Right renal pelvis (tissue), 4 donors: ENCODE results near the gene ATF6B. TPM values are rescaled to one million over a fixed set of nuclear protein-coding genes. Genes with fewer than 3 reads are reported as not detected.

Source experiments
- DNase-seq, 4 donors: peaks; one replicate each; pipeline ENCODE4 v3.0.0-alpha.2; 2013; ENCODE audit warnings: low read depth in 4 of 4, low spot score in 3 of 4, missing footprints in 1 of 4
- polyA plus RNA-seq, 4 donors: library from polyadenylated mRNA; unstranded; fragments of 120-200 nt; gene quantifications; one replicate each; pipeline ENCODE4 v1.2.1, GENCODE V29; 2013; ENCODE audit not compliant: insufficient read length in 4 of 4

The ATF6B gene
- polyA plus RNA-seq = 100 to 1,000 TPM in 3 of 4 donors, 10 to 100 TPM in 1; 98.3 to 104 (median 101) TPM

- DNase-seq = peak; percentile 90 to 98 (median 98)
These were observed at the start of gene ATF6B for GRCh38 chr6:32127717-32128592. TSS of gene ATF6B (minus strand) at chr6:32128246. CDS start at chr6:32128207, 39 bp downstream.

- no peak for DNase-seq
These were observed 49.2 kb upstream of the ATF6B start for GRCh38 chr6:32177183-32177787.

DNA sequence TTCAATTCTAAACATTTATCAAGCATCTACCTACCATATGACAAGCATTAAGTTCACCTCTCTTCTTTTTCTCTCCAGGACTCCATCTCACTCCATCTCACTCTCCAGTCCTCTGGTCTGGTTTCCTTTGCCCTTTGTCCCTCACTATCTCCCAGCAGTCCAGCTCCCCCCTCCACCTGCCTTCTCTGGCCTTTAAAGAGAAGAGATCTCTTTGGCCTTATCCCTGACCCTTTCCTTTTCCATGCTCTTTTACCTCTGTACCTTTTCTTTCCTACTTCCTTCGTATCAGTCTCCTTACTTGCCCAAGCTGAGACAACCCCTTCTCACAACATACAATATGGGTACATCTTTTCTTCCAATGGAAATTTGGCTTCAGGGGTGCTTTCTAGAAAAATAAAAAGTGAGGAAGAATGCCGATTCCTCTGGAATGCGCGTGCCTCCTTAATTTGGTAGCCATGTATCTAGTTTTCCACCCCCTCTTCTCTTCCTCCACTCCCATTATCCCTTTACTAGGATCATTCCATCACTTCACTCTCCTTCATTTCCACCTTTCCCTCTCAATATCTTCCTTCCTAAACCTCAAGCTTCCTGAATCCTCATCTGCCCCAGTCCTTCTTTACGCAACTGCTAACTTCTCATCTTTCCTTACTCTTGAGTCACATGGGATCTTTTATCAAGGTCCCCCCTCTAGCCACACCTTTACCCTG, 48.6 kb upstream of the ATF6B start:
- DNase-seq = no peak

DNA sequence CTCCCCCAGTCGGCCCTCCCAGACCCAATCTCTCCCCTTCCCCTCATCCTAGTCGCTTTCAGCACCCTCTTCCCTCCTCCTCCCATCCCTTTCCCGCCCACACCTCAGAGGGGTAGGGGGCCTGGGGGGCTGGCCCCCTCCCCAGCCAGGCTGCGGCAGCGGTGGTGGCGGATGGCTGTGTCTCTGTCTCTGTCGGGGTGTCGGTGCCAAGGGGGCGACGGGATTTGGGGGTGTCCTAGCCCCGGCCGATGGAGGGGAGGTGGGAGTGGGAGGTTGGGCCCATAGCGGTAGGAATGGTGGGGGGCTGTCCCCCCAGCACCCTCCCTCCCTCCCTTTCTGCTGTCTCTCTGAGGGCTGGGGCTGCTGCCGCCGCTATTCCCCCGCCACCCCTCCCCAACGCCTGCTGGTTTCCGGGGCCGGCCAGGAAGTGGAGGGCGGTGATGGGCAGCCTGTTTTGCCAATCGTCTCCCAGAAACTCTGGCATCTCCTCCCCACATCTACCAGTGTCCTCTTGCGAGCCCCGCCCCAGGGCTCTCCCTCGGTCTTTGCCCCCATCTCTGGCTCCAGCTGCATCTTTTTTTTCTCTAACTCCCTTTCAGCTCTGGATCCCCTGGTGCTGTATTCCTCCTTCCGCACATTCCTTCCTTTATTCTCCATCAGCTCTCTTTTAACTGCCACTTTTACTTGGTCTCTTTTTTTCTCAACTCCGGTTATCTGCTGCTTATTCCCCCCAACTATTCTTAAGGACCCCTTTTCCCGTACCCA, 47.8 kb upstream of the ATF6B start, which contains the start of gene AGPAT1:
Gene AGPAT1, minus strand, starts transcription at position 374 of the 765 bp plus-strand sequence. CDS start 4,588 bp downstream, outside the sequence.
- DNase-seq = peak in 3 of 4 donors; percentile 95 to 96 (median 96)

- no peak for DNase-seq
These were observed 47.3 kb upstream of the ATF6B start for GRCh38 chr6:32175322-32175710.

GRCh38 chr6:32174416-32174815, 46.4 kb upstream of the ATF6B start:
- no peak for DNase-seq

- DNase-seq = no peak
These were observed 45.1 kb upstream of the ATF6B start for GRCh38 chr6:32173051-32173727.

- no peak for DNase-seq
These were observed 43.2 kb upstream of the ATF6B start for GRCh38 chr6:32171234-32171633.

- no peak for DNase-seq
These were observed 42.2 kb upstream of the ATF6B start for GRCh38 chr6:32170294-32170693.

DNA sequence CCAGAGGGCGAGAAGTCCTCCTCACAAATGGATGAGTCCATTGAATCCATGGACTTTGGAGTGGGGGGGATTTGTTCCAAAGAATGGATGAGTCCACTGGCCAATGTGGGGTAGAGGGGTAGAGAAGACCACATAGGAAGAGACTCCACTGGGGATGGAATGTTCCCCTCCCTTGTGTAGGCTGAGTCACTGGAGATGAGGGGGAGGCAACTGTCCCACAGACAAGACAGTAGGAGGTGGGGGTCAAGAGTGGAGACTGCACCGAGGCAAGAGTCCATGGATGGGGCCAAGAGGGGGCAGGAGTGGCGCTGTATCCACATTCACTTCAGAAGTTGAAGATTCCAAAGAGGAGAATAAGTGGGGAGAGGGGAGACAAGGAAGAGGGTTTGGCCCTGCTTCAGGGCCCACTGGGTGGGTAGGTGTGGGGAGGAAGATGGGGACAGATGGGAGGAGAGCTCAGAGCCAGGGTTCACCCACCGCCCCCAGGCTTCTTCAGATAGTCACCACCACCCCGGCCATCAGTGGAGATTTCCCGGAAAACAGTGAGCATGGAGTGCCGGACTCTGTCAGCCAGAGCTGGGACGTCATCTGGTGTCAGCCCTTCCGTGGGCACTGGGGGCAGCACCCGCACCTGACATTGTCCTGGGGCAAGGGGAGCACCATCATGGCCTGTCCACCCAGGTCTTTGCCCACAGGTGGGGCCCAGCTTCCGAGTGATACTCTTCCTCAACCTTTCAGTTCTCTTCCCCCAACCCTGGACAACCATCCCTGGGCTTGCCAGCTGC, 41.0 kb upstream of the ATF6B start:
- no peak for DNase-seq

DNA sequence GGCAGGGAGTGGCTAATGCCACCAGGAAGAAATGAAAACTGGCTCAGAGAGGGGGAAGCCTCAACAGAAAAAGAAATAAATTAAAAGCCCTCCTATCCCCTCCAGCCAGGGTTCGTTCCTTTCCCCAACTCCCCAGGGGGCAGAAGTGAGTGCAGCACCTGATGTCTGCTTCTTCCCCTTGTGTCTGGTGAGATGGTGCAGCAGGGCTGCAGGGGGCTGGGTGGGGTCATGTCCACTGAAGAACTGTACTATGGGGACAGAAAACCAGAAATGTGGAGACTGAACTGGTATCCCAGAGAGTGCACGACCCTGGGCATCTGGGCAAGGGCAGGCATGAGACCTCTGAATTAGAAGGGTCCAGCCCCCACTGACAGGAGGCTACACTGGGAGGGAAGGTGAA, 40.3 kb upstream of the ATF6B start:
- DNase-seq = no peak

GRCh38 chr6:32167761-32168262, 39.8 kb upstream of the ATF6B start:
- no peak for DNase-seq

DNA sequence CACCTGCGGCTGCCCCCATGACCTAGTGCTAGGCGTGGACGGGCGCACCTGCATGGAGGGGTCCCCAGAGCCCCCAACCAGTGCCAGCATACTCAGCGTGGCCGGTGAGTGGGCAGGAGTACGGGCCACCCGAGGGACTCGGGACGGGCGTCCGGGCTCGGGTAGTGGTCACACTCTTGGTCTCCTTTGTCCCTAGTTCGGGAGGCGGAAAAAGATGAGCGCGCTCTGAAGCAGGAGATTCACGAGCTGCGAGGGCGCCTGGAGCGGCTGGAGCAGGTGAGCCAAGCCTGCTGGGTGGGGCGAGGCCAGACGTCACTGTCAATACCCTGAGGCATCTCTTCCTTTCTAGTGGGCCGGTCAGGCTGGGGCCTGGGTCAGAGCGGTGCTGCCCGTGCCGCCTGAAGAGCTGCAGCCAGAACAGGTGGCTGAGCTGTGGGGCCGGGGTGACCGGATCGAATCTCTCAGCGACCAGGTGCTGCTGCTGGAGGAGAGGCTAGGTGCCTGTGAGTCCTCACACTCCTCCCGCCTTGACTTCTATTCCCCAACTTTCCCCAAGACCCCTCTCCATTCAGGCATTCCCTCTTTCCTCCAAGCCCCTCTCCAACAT, 39.2 kb upstream of the ATF6B start:
- DNase-seq = no peak

DNA sequence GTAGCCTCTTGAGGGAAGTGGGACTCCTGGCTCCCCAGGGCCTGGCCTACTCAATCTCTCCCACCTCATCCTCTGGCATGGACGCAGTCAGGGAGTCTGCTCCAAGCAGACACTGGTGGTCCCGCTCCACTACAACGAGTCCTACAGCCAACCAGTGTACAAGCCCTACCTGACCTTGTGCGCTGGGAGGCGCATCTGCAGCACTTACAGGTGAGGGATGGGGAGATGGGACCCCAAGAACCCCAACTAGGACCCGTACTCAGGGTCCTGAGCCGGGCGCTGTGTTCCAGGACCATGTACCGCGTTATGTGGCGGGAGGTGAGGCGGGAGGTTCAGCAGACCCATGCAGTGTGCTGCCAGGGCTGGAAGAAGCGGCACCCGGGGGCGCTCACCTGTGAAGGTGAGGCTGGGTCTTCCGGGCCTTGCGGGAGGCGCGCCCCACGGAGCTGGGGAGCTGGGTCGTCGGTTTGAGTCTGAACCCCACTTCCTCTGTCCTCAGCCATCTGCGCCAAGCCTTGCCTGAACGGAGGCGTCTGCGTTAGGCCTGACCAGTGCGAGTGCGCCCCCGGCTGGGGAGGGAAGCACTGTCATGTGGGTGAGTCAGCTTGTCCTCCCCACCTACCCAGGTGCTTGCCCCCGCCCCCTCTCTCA, 38.5 kb upstream of the ATF6B start:
- DNase-seq = no peak

- no peak for DNase-seq
These were observed 36.2 kb upstream of the ATF6B start, which contains the start of gene EGFL8 for GRCh38 chr6:32164295-32164694. TSS of gene EGFL8 (plus strand) at chr6:32164595. CDS start at chr6:32166166, 1,571 bp downstream.

GRCh38 chr6:32163559-32164258, 35.7 kb upstream of the ATF6B start:
- no peak for DNase-seq

- DNase-seq = no peak
These were observed 30.0 kb upstream of the ATF6B start for GRCh38 chr6:32158052-32158451.
